Uterus (tissue), 2 donors: ENCODE results near the gene GPR87.

ENCODE experiments used
- POLR2A ChIP-seq, 2 donors: fragments of 450-650 bp; IDR thresholded peaks; one replicate each; pipeline ENCODE4 v1.6.1; 2016; ENCODE audit warnings: antibody characterized with exemption in 2 of 2, mild to moderate bottlenecking in 1 of 2, moderate library complexity in 1 of 2
- TF ChIP-seq, protein P1 (sequence below), 4 experiments: fragments of 200-600 bp in 2 of 4; fragments of 450-650 bp in 2 of 4; sonication (generic) in 2 of 4; IDR thresholded peaks; one replicate each; pipeline ENCODE4 v1.5.1; 2016 to 2019; ENCODE audit warnings: antibody characterized with exemption in 4 of 4, mild to moderate bottlenecking in 2 of 4, moderate library complexity in 1 of 4

DNA sequence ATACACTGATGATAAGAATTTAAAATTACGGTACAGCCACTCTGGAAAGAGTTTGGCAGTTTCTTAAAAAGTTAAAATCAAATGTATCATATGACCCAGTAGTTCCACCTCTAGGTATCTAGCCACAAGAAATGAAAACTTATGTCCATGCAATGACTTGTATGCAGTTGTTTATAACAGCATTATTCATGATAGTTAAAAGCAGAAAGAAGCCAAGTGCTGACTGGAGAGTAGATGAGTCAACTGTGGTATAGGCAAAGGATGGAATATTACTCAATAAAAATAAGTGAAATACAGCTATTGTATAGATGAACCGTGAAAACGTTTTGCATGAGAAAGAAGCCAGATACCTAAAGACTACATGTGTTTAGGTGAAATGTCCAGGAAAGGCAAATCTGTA lies 14.8 kb downstream of the GPR87 start:
- no peak for TF ChIP-seq POLR2A (IDR thresholded peaks at IDR 0.05)
- TF ChIP-seq, protein P1, sequence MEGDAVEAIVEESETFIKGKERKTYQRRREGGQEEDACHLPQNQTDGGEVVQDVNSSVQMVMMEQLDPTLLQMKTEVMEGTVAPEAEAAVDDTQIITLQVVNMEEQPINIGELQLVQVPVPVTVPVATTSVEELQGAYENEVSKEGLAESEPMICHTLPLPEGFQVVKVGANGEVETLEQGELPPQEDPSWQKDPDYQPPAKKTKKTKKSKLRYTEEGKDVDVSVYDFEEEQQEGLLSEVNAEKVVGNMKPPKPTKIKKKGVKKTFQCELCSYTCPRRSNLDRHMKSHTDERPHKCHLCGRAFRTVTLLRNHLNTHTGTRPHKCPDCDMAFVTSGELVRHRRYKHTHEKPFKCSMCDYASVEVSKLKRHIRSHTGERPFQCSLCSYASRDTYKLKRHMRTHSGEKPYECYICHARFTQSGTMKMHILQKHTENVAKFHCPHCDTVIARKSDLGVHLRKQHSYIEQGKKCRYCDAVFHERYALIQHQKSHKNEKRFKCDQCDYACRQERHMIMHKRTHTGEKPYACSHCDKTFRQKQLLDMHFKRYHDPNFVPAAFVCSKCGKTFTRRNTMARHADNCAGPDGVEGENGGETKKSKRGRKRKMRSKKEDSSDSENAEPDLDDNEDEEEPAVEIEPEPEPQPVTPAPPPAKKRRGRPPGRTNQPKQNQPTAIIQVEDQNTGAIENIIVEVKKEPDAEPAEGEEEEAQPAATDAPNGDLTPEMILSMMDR (IDR thresholded peaks at IDR 0.05): no peak
